GM19467 (cell line): ENCODE measurements around the gene UBE3C.
A peak's percentile ranks its signal among the peaks of the same experiment; 100 is the strongest.
"Not testable (repeated sequence)": the region's sequence is repeated elsewhere in the genome, so short reads cannot be mapped to it uniquely, and the experiment has no call there.

Experiments used
- ATAC-seq: cut with Tn5 transposase; IDR thresholded peaks from one replicate; pipeline ENCODE4 v1.9.1; 2021; ENCODE audit warnings: mild to moderate bottlenecking, moderate library complexity; ENCODE audit not compliant: unreplicated experiment

The UBE3C gene

GRCh38 chr7:157138424-157139110 is at the start of gene UBE3C:
Gene UBE3C, plus strand, starts transcription at chr7:157138926. Its CDS starts 347 bp downstream, at chr7:157139273.
- ATAC-seq: peak; percentile 76

DNA sequence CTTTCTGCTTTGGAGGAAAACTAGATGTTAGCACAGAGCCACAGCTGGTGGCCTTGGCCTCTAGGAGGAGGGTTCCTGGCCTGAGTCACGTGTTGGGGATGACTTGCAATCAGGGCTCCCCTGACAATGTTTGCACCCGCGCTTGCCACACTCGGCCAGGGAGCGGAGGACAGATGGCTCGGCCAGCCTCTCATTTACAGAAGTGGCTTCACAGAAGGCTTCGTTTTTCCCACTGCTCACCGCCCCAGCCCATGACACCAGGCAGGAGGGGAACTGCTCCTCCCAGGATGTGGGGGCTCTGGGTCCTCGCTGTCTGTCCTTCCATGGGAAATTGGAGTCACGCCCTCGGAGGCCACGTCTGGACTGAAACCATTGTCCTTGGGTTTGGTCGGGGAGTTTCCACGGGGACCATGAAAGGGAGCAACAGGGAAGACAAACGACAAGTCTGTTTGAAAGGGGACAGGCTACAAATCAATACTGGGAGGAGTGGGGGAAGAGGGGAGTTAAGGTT is 49.6 kb upstream of the UBE3C start:
- ATAC-seq: no peak

DNA sequence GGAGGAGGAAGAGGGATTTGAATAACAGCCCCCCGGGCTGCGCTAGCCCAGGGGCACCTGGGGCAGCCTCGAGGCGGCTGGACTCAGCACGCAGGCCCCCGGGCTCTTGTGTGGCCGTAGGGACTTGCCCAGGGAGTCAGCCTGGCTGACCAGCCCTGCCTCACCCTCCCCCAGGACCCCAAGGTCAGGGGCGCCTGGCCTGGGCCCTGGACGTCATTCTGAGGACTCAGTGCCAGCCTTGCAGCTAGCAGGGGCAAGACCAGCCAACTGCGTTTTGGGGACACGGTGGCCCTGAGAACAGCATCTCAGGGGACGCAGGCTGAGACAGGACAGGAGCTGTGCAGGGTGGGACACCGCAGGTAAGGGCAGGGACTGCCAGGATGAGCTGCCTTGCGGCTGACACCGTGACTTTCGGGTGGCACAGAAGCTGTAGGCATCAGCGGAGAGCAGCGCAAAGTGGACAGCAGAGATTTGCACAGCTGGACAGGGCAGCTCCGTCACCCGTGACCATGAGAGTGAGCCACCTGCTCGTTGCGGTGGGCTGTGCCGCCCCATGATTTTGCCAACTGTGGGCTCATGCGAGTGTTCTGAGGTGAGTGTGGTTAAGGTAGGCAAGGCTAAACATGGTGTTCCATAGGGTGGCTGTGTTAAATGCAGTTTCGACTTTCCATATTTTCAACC is 48.1 kb upstream of the UBE3C start:
- ATAC-seq: no peak

DNA sequence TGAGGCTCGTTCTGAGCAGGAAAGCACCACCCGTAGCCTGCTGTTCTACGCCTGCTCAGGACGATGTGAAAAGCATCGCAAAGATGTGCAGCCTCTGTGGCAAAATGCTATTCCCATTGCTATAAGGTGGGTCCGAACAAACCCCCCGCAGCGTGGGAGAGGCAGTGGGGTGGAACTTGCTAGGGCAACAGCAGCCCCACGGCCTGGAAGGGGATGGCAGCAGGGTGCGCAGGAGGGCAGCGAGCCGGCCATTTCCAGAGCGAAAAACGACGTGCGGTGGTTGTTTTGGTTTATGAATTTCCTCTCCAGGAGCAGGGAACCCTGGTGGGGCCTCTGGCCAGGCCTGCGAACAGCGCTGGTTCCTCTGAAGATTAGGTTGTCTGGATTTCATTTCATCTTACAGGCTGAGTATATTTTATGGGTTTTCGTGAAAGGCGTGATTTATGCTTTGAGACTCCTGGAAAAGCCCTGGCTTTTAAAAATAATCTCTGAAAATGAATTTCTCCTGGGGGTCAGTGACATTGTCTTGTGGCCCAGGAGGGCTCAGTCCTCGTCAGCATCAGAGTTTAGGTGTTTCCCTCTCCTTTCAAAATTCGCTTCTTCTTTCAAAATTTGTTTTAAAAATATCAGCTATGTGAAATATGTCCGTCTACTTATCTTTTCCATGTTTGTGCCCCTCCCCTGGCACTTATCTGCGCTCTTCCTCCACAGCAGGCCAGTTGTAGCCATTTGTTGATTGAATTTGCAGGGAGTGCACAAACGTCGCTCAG is 42.3 kb upstream of the UBE3C start:
- ATAC-seq: no peak

- ATAC-seq: no peak
These were observed 41.7 kb upstream of the UBE3C start for GRCh38 chr7:157097056-157097329.

- ATAC-seq: no peak
These were observed 41.2 kb upstream of the UBE3C start for GRCh38 chr7:157097569-157097968.

- ATAC-seq: not testable (repeated sequence)
These were observed 38.7 kb upstream of the UBE3C start for GRCh38 chr7:157100005-157100404.

DNA sequence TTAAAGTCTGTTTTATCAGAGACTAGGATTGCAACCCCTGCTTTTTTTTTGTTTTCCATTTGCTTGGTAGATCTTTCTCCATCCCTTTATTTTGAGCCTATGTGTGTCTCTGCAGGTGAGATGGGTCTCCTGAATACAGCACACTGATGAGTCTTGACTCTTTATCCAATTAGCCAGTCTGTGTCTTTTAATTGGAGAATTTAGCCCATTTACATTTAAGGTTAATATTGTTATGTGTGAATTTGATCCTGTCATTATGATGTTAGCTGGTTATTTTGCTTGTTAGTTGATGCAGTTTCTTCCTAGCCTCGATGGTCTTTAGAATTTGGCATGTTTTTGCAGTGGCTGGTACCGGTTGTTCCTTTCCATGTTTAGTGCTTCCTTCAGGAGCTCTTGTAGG is 35.1 kb upstream of the UBE3C start:
- not testable (repeated sequence) for ATAC-seq

- no peak for ATAC-seq
These were observed 27.4 kb upstream of the UBE3C start for GRCh38 chr7:157111311-157111710.

DNA sequence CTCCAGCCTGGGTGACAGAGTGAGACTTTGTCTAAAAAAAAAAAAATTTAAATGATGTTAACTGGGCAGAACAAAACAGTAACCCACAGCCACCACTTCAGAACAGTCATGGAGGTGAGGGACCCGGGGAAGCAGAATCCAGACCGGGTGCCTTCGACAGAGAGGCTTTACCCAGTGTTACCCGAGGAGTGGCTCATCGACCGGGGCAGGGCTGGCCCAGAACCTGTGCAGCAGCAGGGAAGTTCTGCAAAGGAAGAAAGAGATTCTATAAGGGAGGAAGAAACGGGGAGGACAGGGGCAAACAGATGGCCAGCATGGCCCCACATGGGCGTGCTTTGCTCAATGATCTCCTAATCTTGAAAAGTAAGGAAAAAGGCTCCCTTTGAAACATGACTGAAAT is 26.0 kb upstream of the UBE3C start:
- no peak for ATAC-seq

DNA sequence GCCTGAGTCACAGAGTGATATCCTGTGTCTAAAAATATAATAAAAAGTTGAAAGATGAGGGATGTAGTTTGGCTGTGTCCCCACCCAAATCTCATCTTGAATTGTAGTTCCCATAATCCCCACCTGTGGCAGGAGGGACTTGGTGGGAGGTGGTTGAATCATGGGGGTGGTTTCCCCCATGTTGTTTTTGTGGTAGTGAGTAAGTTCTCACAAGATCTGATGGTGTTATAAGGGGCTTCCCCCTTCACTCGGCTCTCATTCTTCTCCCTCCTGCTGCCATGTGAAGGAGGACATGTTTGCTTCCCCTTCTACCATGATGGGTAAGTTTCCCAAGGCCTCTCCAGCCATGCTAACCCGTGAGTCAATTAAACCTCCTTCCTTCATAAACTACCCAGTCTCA is 25.1 kb upstream of the UBE3C start:
- no peak for ATAC-seq

GRCh38 chr7:157116762-157117161 is 22.0 kb upstream of the UBE3C start:
- no peak for ATAC-seq

DNA sequence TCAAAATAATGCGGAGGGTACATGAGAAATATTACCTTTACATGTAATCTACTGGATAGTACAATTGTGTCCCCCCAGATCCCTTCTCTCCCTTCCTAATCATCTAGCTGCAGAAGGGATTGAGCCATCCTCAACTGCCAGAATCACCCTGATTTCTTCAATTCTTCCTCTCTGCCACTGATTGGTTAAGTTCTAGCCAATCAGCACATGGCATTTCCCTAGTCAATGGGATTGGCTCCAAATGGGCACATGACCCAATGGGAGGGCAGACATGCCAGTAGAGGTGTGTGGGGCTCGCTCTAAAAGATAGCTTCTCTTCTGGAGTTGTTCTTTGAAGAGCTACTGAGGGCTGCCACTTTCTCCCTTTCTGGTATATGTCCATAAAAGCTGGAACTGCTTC is 20.9 kb upstream of the UBE3C start:
- ATAC-seq: no peak

DNA sequence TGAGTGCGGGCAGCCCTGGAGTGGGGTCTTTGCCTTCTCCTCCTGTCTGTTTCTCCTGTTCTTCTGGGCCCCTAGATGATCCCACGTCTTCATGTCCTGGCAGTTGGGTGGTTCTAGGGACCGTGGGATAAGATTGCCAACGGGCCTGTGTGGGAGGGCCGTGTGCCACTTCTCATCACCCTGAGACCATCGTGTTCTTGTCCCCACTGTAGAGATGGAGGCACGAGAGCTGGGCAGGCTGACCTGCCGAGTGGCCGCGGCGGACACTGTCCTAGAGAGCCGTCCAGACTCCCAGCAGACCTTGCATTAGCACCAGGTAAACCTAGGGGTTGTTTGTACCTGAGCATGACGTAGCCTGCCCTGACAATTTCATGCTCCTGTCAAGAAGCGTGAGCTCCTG is 18.5 kb upstream of the UBE3C start:
- no peak for ATAC-seq

GRCh38 chr7:157121184-157121715 is 17.5 kb upstream of the UBE3C start:
- ATAC-seq: no peak

GRCh38 chr7:157122800-157123495 is 15.8 kb upstream of the UBE3C start:
- ATAC-seq: no peak

DNA sequence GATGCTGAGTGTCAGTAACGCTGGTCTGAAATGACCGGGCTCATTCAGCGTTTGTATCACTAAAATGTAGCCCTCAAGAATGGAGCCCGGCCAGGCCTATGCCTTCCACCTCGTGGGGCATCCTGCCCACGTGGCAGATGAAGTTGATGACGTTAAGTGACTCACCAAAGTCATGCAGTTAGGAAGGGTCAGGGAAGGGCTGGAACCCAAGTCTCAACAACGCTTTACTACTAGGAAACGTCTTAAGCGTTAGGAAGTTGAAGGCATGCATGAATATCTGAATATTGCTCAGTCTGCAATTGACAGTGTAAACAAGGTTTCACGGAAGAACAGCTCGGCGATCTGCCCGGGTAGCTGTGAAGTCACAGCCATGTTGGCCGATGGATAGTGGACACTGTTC is 14.0 kb upstream of the UBE3C start:
- ATAC-seq: no peak

GRCh38 chr7:157125376-157126223 is 13.1 kb upstream of the UBE3C start:
- no peak for ATAC-seq

GRCh38 chr7:157126921-157127320 is 11.8 kb upstream of the UBE3C start:
- no peak for ATAC-seq

DNA sequence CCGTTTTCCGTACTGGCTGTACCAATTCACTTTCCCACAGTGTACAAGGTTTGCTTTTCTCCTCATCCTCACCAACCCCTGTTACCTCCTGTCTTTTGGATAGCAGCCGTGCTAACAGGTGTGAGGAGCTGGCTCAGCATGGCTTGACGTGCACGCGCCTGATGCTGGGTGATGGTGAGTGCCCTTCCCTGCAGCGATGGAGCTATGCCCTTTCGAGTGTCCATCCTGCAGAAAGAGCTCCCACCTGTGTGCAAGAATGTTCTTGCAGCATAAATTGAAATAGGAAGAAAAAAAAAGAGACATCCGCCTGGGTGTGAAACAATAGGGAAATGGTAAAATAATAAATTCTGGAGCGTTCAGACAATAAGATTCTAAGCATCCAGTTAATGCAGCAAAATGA is 9.5 kb upstream of the UBE3C start:
- no peak for ATAC-seq
